ENCODE data around the gene RBM4B.

The RBM4B gene

GRCh38 chr11:66708701-66709100, 31.0 kb upstream of the RBM4B start:
- Histone ChIP-seq H3K9ac (ENCODE audit: low read length) (no peak overlapping the region), H2AFZ (ENCODE audit: low read length) (no peak overlapping the region), H3K27me3 (replicated peaks; ENCODE audit: insufficient read depth, low read length) (no peaks in the 10 kb centered on the region), H3K36me3 (replicated peaks; ENCODE audit: insufficient read depth, low read length) (no peaks in the 10 kb centered on the region), H3F3A (ENCODE audit: insufficient read depth, low read length) (no peaks in the 10 kb centered on the region), H3K27ac (ENCODE audit: low read length) (no peak overlapping the region), H4K20me1 (ENCODE audit: insufficient read depth, low read length) (no peaks in the 10 kb centered on the region), H3K9me2 (replicated peaks; ENCODE audit: insufficient read depth, low read length) (no peaks in the 10 kb centered on the region), H3K4me3 (ENCODE audit: low read length) (no peak overlapping the region), H3K4me2 (ENCODE audit: low read depth, low read length) (no peak overlapping the region), H3K4me1 (ENCODE audit: low read length) (no peaks in the 10 kb centered on the region), H3K79me2 (ENCODE audit: low read length) (no peaks in the 10 kb centered on the region), H3K9me3 (replicated peaks; ENCODE audit: insufficient read depth, low read length) (no peaks in the 10 kb centered on the region)
- no peak for DNase-seq
- TF ChIP-seq EZH2 (optimal IDR thresholded peaks at IDR 0.05; ENCODE audit: low read depth, low read length) = no peak
- TF ChIP-seq, protein P1, sequence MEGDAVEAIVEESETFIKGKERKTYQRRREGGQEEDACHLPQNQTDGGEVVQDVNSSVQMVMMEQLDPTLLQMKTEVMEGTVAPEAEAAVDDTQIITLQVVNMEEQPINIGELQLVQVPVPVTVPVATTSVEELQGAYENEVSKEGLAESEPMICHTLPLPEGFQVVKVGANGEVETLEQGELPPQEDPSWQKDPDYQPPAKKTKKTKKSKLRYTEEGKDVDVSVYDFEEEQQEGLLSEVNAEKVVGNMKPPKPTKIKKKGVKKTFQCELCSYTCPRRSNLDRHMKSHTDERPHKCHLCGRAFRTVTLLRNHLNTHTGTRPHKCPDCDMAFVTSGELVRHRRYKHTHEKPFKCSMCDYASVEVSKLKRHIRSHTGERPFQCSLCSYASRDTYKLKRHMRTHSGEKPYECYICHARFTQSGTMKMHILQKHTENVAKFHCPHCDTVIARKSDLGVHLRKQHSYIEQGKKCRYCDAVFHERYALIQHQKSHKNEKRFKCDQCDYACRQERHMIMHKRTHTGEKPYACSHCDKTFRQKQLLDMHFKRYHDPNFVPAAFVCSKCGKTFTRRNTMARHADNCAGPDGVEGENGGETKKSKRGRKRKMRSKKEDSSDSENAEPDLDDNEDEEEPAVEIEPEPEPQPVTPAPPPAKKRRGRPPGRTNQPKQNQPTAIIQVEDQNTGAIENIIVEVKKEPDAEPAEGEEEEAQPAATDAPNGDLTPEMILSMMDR (IDR thresholded peaks at IDR 0.05; ENCODE audit: low read length) = no peak
- no peak for TF ChIP-seq EZH2phosphoT487 (IDR thresholded peaks at IDR 0.05; ENCODE audit: low read length)

- H3K9me3 ChIP-seq (replicated peaks; ENCODE audit: insufficient read depth, low read length) = no peaks in the 10 kb centered on the region
- no peaks in the 10 kb centered on the region for H3K9me2 ChIP-seq (replicated peaks; ENCODE audit: insufficient read depth, low read length)
- no peak for DNase-seq
- no peaks in the 10 kb centered on the region for H3F3A ChIP-seq (ENCODE audit: insufficient read depth, low read length)
- no peaks in the 10 kb centered on the region for H3K4me1 ChIP-seq (ENCODE audit: low read length)
- TF ChIP-seq, protein P1 (IDR thresholded peaks at IDR 0.05; ENCODE audit: low read length) = no peak
- TF ChIP-seq EZH2phosphoT487 (IDR thresholded peaks at IDR 0.05; ENCODE audit: low read length) (no peak), EZH2 (optimal IDR thresholded peaks at IDR 0.05; ENCODE audit: low read depth, low read length) (no peak)
- no peak overlapping the region for H3K4me3 ChIP-seq (ENCODE audit: low read length)
- no peaks in the 10 kb centered on the region for H3K79me2 ChIP-seq (ENCODE audit: low read length)
- H3K27ac ChIP-seq (ENCODE audit: low read length) = no peak overlapping the region
- no peaks in the 10 kb centered on the region for H3K36me3 ChIP-seq (replicated peaks; ENCODE audit: insufficient read depth, low read length)
- H3K4me2 ChIP-seq (ENCODE audit: low read depth, low read length) = no peak overlapping the region
- no peaks in the 10 kb centered on the region for H4K20me1 ChIP-seq (ENCODE audit: insufficient read depth, low read length)
- H3K27me3 ChIP-seq (replicated peaks; ENCODE audit: insufficient read depth, low read length) = no peaks in the 10 kb centered on the region
- no peak overlapping the region for H2AFZ ChIP-seq (ENCODE audit: low read length)
- H3K9ac ChIP-seq (ENCODE audit: low read length) = no peak overlapping the region
These were observed 30.4 kb upstream of the RBM4B start for GRCh38 chr11:66708094-66708493.

DNA sequence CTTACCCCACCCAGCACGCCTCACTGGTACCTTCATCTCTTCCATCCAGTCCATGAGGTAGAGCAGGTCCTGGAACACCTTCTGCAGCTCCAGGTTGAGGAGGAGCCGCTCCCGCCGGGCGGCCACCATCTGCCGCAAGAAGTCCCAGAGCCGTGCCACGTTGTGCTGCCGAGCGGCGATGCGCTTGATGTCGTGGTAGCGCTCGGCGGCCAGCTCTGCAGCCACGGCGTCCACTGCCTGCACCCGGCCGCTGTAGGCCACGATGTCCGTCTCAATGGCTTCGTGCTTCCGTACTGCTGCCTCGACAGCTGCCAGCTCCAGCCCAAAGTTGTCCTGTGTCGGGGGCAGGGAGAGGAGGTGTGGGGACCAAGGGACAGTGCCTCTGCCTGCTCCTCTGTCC, 29.8 kb upstream of the RBM4B start:
- Histone ChIP-seq H3K9me3 (replicated peaks; ENCODE audit: insufficient read depth, low read length) (no peaks in the 10 kb centered on the region), H3K4me1 (ENCODE audit: low read length) (no peaks in the 10 kb centered on the region), H3K79me2 (ENCODE audit: low read length) (no peaks in the 10 kb centered on the region), H2AFZ (ENCODE audit: low read length) (no peak overlapping the region), H3F3A (ENCODE audit: insufficient read depth, low read length) (no peaks in the 10 kb centered on the region), H3K36me3 (replicated peaks; ENCODE audit: insufficient read depth, low read length) (no peaks in the 10 kb centered on the region), H3K27ac (ENCODE audit: low read length) (no peak overlapping the region), H3K4me2 (ENCODE audit: low read depth, low read length) (no peak overlapping the region), H3K9me2 (replicated peaks; ENCODE audit: insufficient read depth, low read length) (no peaks in the 10 kb centered on the region), H3K9ac (ENCODE audit: low read length) (no peak overlapping the region), H4K20me1 (ENCODE audit: insufficient read depth, low read length) (no peaks in the 10 kb centered on the region), H3K4me3 (ENCODE audit: low read length) (no peak overlapping the region), H3K27me3 (replicated peaks; ENCODE audit: insufficient read depth, low read length) (no peaks in the 10 kb centered on the region)
- no peak for DNase-seq
- no peak for TF ChIP-seq EZH2phosphoT487 (IDR thresholded peaks at IDR 0.05; ENCODE audit: low read length)
- TF ChIP-seq, protein P1 (IDR thresholded peaks at IDR 0.05; ENCODE audit: low read length) = no peak
- TF ChIP-seq EZH2 (optimal IDR thresholded peaks at IDR 0.05; ENCODE audit: low read depth, low read length) = no peak
